H54 (cell line): ENCODE data around the gene SORCS3.

Experiments used
- DNase-seq: peaks from one replicate; pipeline ENCODE4 v3.0.0; 2011; ENCODE audit warnings: low spot score, mixed read lengths; ENCODE audit not compliant: insufficient read length
- FAIRE-seq: peaks from 3 replicates; lab custom pipeline; 2011; peaks lifted over from hg19 to GRCh38; lab: Jason Lieb, UNC
- POLR2A ChIP-seq: IDR thresholded peaks from 2 replicates; pipeline ENCODE4 v1.6.1; 2011; ENCODE audit warnings: low read depth, mild to moderate bottlenecking, low read length

SORCS3 gene

GRCh38 chr10:105269689-105270088 is 628.6 kb downstream of the SORCS3 start:
- no peak for FAIRE-seq
- no peak for TF ChIP-seq POLR2A

GRCh38 chr10:105274556-105275070 is 633.5 kb downstream of the SORCS3 start:
- DNase-seq, result no peak
- no peak for FAIRE-seq
- no peak for TF ChIP-seq POLR2A

More at GRCh38 chr10:105269689-105270088, 628.6 kb downstream of the SORCS3 start:
- no peak for DNase-seq

DNA sequence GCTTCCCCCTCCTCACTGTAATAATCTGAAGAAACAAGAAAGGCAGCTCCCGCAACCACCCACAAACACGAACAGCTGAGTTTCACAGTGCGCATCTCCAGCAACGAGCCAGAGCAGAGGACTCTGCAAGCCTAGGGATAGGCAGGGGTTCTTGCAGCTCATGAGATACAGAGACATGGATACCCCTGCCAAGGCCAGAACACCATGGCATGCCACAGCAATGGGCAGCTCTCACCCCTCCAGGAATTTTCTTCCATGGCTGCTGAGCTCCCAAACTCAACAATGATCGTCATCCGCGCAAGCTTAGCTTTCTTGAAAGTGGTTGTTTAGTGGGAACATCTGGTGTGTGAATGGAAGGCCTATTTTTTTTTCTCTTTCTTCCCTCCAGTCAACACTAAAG is 637.3 kb downstream of the SORCS3 start:
- TF ChIP-seq POLR2A, result no peak
- DNase-seq (no peak), FAIRE-seq (no peak)

DNA sequence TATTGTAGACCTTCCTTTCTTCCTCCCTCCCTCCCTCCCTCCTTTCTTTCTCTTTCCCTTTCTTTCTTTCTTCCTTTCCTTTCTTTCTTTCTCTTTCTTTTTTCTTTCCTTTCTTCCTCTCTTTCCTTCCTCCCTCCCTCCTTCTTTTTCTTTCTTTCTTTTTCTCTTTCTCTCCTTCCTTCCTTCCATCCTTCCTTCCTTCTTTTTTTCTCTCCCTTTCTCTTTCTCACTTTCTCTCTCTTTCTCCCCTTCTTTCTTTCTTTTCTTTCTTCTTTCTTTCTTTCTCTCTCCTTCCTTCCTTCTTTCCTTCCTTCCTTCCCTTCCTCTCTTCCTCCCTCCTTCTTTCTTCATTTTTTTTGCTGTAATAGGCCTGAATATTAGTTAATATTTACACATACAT is 638.0 kb downstream of the SORCS3 start:
- FAIRE-seq (no peak), DNase-seq (no peak)
- TF ChIP-seq POLR2A, result no peak

DNA sequence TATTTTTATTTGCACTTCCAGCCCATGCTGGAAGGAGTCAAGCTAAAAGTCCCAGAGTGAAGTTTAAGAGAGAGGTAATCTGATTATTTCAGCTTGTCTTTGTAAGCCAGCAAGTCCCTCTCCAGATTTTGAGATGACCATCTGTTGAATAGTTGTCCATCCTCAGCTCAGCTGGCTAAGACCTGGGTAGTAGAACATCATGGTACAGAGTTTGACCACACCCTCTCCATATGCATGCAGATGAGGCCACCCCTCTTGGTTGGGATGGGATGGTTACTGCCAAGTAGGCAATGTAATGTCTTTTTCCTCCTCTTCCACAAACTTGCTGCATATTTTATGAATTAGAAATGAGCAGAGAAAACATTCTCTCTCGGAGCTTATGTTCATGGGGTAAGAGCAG is 639.8 kb downstream of the SORCS3 start:
- FAIRE-seq, result no peak
- no peak for TF ChIP-seq POLR2A

DNA sequence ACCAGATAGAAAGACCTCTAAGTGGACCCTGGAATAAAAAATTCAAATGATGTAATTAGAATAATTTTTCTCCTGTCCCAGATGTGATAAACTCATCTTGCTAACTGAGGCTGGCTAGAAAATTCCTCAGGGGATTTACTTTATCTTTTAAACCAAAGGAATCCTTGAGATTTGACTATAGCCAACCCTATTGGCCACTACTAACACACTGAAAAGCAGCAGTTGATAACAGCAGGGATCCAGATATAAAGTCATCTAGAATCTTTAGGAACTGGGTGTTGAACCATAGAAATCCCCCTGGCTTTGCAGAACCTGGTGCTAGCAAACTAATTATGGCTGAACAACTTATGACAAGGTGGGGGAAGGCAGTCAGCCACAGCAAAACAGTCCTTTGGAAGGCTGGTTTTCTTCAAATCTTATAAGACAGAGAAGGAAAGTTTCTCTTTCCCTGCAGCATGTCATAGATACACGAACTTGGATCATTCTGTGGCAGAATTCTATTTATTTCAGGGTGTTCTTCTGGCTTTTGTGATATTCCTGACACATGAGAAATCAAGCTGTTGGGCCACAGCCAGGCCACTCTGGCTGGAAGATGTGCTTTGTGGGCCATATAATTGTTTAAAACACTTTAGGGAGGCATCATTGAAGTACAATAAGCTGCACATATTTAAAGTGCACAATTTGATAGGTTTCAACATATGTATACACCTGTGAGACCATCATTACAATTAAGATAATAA is 643.6 kb downstream of the SORCS3 start:
- no peak for TF ChIP-seq POLR2A
- DNase-seq, result no peak
- no peak for FAIRE-seq

More for the DNA sequence above, 639.8 kb downstream of the SORCS3 start:
- no peak for DNase-seq

- TF ChIP-seq POLR2A, result no peak
- no peak for FAIRE-seq
These were observed 646.9 kb downstream of the SORCS3 start for GRCh38 chr10:105288026-105288425.

GRCh38 chr10:105288613-105289012 is 647.5 kb downstream of the SORCS3 start:
- no peak for DNase-seq
- TF ChIP-seq POLR2A, result no peak
- FAIRE-seq, result no peak

More at GRCh38 chr10:105288026-105288425, 646.9 kb downstream of the SORCS3 start:
- DNase-seq, result no peak

DNA sequence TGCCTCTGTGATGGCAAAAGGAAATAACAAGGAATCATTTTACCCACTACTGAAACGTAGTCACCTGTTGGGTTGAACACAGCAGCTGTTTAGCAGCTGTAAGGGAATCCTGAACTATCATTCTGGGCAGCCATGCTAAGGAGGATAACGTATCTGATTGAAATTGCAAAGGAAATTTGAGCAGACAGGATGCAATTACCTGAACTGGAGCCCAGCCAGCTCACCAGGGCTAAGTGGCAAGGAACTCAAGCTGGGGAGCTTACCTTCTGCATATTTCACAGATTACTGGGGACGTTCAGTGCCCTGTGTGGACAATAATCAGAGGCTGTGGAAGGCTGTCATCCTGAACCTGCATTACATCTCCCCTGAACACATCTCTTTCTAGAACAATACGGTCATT is 650.5 kb downstream of the SORCS3 start:
- no peak for DNase-seq
- TF ChIP-seq POLR2A, result no peak
- FAIRE-seq, result no peak

GRCh38 chr10:105292236-105292635 is 651.1 kb downstream of the SORCS3 start:
- FAIRE-seq (no peak), DNase-seq (no peak)
- no peak for TF ChIP-seq POLR2A
